Kidney epithelial cell (primary cell): ENCODE results near the gene HDDC2. TPM values are rescaled to one million over a fixed set of nuclear protein-coding genes. Genes with fewer than 3 reads are reported as not detected.

Experiments used
- DNase-seq: peaks from one replicate; pipeline ENCODE4 v3.0.0-alpha.2; 2010; ENCODE audit warnings: low read depth
- H3K27me3 ChIP-seq: 2 replicates; pipeline ENCODE4 v1.6.0; 2011; ENCODE audit warnings: low read length; ENCODE audit not compliant: control insufficient read depth, insufficient read depth
- H3K36me3 ChIP-seq: 2 replicates; pipeline ENCODE4 v1.5.1; 2011; ENCODE audit warnings: low read length; ENCODE audit not compliant: control insufficient read depth, insufficient read depth
- H3K4me3 ChIP-seq: 2 replicates; pipeline ENCODE4 v1.5.1; 2011; ENCODE audit warnings: low read depth, mild to moderate bottlenecking, control low read depth, low read length
- total RNA-seq: library from RNA; depleted of rRNA; stranded (reverse); fragments of >200 nt; gene quantifications from 2 replicates; pipeline ENCODE4 v1.2.3, GENCODE V29; 2015
- TF ChIP-seq, protein P1 (sequence below): IDR thresholded peaks from 2 replicates; pipeline ENCODE4 v1.5.1; 2011; ENCODE audit warnings: mild to moderate bottlenecking, moderate library complexity, low read length, control low read depth, inconsistent platforms; ENCODE audit not compliant: insufficient read depth, poor library complexity, severe bottlenecking

The HDDC2 gene
- total RNA-seq, 1 donor from 2014 or later, result 76.3 TPM

DNA sequence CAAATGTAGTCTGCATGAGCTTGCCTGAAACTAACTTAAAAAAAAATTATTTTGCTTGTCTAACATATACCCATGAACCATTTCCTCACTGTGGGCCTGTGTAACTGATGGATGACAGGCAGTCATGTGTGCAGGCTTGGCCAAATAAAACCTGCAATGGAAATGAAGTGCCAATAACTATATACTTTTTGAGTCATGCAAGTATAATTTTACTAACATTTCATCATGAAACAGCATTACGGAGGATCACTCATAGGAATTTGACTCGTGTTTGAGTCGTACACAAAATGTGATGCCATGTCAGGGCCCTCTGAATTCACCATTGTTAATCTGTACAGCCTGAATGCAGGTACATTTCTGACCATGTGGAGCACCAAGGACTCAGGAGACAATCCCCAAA lies 46.6 kb downstream of the HDDC2 start:
- Histone ChIP-seq H3K4me3 (no peak overlapping the region), H3K36me3 (no peaks in the 10 kb centered on the region), H3K27me3 (no peaks in the 10 kb centered on the region)
- TF ChIP-seq, protein P1, sequence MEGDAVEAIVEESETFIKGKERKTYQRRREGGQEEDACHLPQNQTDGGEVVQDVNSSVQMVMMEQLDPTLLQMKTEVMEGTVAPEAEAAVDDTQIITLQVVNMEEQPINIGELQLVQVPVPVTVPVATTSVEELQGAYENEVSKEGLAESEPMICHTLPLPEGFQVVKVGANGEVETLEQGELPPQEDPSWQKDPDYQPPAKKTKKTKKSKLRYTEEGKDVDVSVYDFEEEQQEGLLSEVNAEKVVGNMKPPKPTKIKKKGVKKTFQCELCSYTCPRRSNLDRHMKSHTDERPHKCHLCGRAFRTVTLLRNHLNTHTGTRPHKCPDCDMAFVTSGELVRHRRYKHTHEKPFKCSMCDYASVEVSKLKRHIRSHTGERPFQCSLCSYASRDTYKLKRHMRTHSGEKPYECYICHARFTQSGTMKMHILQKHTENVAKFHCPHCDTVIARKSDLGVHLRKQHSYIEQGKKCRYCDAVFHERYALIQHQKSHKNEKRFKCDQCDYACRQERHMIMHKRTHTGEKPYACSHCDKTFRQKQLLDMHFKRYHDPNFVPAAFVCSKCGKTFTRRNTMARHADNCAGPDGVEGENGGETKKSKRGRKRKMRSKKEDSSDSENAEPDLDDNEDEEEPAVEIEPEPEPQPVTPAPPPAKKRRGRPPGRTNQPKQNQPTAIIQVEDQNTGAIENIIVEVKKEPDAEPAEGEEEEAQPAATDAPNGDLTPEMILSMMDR, result no peak
- no peak for DNase-seq

GRCh38 chr6:125254321-125254720 lies 47.4 kb downstream of the HDDC2 start:
- TF ChIP-seq, protein P1, result no peak
- DNase-seq, result no peak
- Histone ChIP-seq H3K27me3 (no peaks in the 10 kb centered on the region), H3K36me3 (no peaks in the 10 kb centered on the region), H3K4me3 (no peak overlapping the region)

DNA sequence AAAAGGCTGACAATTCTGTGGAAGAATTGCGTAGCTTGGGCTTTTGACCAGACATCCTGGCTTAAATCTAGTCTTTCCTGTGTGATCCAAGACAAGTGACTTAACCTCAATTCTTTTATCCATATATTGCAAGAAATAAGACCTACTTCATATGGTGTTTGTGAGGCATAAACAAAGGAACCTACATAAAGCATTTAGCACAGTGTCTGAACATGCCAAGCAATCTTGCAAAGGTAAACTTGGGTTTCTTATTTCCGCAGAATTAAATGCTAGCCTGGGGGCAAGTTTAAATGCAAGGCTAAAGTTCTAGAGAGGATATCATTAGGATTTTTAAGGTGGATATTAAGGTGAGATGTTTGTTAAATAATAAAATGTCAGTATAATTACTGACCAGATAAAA lies 47.9 kb downstream of the HDDC2 start:
- TF ChIP-seq, protein P1, result no peak
- DNase-seq, result no peak
- Histone ChIP-seq H3K27me3 (no peaks in the 10 kb centered on the region), H3K36me3 (no peaks in the 10 kb centered on the region), H3K4me3 (no peak overlapping the region)

DNA sequence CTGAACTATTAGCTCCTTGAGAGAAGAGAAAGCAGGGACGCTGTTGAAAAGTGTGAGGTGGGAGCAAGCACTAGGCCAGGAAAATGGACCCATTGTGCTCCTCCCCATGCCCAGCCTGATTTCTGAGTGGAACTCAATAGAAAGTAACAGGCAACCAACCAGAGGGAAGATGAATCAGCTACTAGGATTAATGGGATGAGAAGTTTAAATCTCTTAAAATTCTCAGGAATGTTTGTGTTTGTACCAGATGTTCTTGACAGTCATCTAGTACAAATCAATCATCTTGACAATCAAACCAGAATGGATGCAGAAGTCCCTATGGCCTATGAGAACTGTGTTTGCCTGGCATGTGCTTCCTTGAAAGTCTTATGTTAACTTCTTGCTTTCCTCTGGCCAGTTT lies 48.9 kb downstream of the HDDC2 start:
- no peaks in the 10 kb centered on the region for H3K36me3 ChIP-seq
- TF ChIP-seq, protein P1, result no peak
- no peak for DNase-seq
- H3K27me3 ChIP-seq, result no peaks in the 10 kb centered on the region
- no peak overlapping the region for H3K4me3 ChIP-seq

DNA sequence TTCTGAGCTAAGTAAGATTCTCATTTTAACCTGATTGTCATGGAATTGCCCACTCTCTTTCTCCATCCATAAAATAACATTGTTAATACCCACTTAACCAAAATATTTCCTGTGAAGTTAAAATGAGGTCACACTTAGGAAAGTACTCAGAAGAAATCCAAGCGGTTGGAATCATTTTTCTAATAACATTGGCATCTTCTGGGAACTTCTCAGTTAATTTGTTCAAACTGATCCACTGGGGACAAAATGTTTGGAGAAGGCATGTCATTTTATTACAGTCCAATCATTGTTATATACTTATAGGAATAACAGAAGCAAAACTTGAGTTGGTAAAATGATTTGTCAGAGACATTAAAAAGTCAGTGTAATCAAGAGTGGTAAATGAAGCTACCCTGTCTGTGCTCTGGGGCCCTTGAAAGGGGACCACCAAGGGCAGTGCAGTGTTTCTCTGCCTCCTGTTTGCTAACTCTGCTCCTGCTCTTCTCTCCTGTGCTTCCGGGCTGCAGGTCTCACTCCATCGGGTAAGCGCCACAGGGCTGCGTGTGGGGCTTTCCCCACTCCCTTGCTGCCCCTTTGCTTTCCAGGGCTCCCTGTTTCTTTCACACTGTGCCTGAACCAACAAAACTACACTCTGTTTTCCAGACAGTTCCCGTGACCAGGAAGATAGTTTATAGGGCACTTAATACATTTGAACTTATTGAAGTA lies 50.1 kb downstream of the HDDC2 start:
- Histone ChIP-seq H3K4me3 (no peak overlapping the region), H3K27me3 (no peaks in the 10 kb centered on the region), H3K36me3 (no peaks in the 10 kb centered on the region)
- no peak for DNase-seq
- TF ChIP-seq, protein P1, result no peak

GRCh38 chr6:125250511-125250910 lies 51.3 kb downstream of the HDDC2 start:
- H3K4me3 ChIP-seq, result no peak overlapping the region
- H3K36me3 ChIP-seq, result no peaks in the 10 kb centered on the region
- no peaks in the 10 kb centered on the region for H3K27me3 ChIP-seq
- TF ChIP-seq, protein P1, result no peak
- DNase-seq, result no peak
